Osteocyte (in vitro differentiated cells): ENCODE results near the gene SMAD4. TPM values are rescaled to one million over a fixed set of nuclear protein-coding genes. Genes with fewer than 3 reads are reported as not detected.

ENCODE experiments used
- DNase-seq: peaks from one replicate; pipeline ENCODE4 v3.0.0; 2021; ENCODE audit warnings: mixed read lengths; ENCODE audit not compliant: unreplicated experiment; ENCODE audit errors: extremely low spot score
- H3K27ac Mint-ChIP-seq: one replicate; pipeline ENCODE4 v1.8.0; 2021; ENCODE audit warnings: mild to moderate bottlenecking, mixed read lengths; ENCODE audit not compliant: unreplicated experiment
- H3K27me3 Mint-ChIP-seq: one replicate; pipeline ENCODE4 v1.8.0; 2021; ENCODE audit warnings: mixed read lengths; ENCODE audit not compliant: unreplicated experiment
- H3K36me3 Mint-ChIP-seq: one replicate; pipeline ENCODE4 v1.8.0; 2021; ENCODE audit warnings: mixed read lengths; ENCODE audit not compliant: unreplicated experiment
- H3K4me1 Mint-ChIP-seq: one replicate; pipeline ENCODE4 v1.8.0; 2021; ENCODE audit warnings: mixed read lengths; ENCODE audit not compliant: unreplicated experiment
- H3K4me3 Mint-ChIP-seq: one replicate; pipeline ENCODE4 v1.8.0; 2021; ENCODE audit warnings: mild to moderate bottlenecking, moderate library complexity, mixed read lengths; ENCODE audit not compliant: unreplicated experiment
- H3K9me3 Mint-ChIP-seq: one replicate; pipeline ENCODE4 v1.8.0; 2021; ENCODE audit warnings: mixed read lengths; ENCODE audit not compliant: unreplicated experiment
- CTCF ChIP-seq: fragments of 200-600 bp; sonication (generic); IDR thresholded peaks from 2 replicates; pipeline ENCODE4 v1.5.0; 2021; ENCODE audit warnings: antibody characterized with exemption, mild to moderate bottlenecking, moderate library complexity
- total RNA-seq: library from RNA; stranded (reverse); gene quantifications from 2 replicates; pipeline ENCODE4 v1.2.1, GENCODE V29; 2021

Gene SMAD4
- total RNA-seq, 1 donor from 2014 or later, result 132 TPM

- Mint-ChIP-seq H3K36me3 (no peaks in the 10 kb centered on the region), H3K27ac (no peak overlapping the region), H3K4me1 (peaks cover 1% of the 10 kb centered on the region), H3K27me3 (no peaks in the 10 kb centered on the region), H3K9me3 (no peaks in the 10 kb centered on the region), H3K4me3 (no peak overlapping the region)
- no peak for TF ChIP-seq CTCF
- DNase-seq, result no peak
These were observed 19.8 kb upstream of the SMAD4 start for GRCh38 chr18:51010218-51010617.

GRCh38 chr18:51011709-51012108 is 18.3 kb upstream of the SMAD4 start:
- H3K27ac Mint-ChIP-seq, result no peak overlapping the region
- H3K27me3 Mint-ChIP-seq, result no peaks in the 10 kb centered on the region
- H3K4me1 Mint-ChIP-seq, result peaks cover 1% of the 10 kb centered on the region
- no peak for DNase-seq
- no peaks in the 10 kb centered on the region for H3K36me3 Mint-ChIP-seq
- no peak overlapping the region for H3K4me3 Mint-ChIP-seq
- TF ChIP-seq CTCF, result no peak
- no peaks in the 10 kb centered on the region for H3K9me3 Mint-ChIP-seq

GRCh38 chr18:51012441-51012840 is 17.6 kb upstream of the SMAD4 start:
- DNase-seq, result no peak
- no peaks in the 10 kb centered on the region for H3K27me3 Mint-ChIP-seq
- H3K4me3 Mint-ChIP-seq, result no peak overlapping the region
- no peaks in the 10 kb centered on the region for H3K9me3 Mint-ChIP-seq
- H3K27ac Mint-ChIP-seq, result no peak overlapping the region
- H3K4me1 Mint-ChIP-seq, result peaks cover 3% of the 10 kb centered on the region
- no peak for TF ChIP-seq CTCF
- H3K36me3 Mint-ChIP-seq, result no peaks in the 10 kb centered on the region

- Mint-ChIP-seq H3K9me3 (no peaks in the 10 kb centered on the region), H3K27ac (no peak overlapping the region), H3K36me3 (peaks cover 2% of the 10 kb centered on the region), H3K4me1 (peaks cover 5% of the 10 kb centered on the region), H3K4me3 (no peak overlapping the region), H3K27me3 (no peaks in the 10 kb centered on the region)
- no peak for DNase-seq
- no peak for TF ChIP-seq CTCF
These were observed 16.8 kb upstream of the SMAD4 start for GRCh38 chr18:51013259-51013658.

- DNase-seq, result no peak
- Mint-ChIP-seq H3K4me1 (peaks cover 4% of the 10 kb centered on the region), H3K36me3 (peaks cover 4% of the 10 kb centered on the region), H3K27me3 (no peaks in the 10 kb centered on the region), H3K4me3 (no peak overlapping the region), H3K9me3 (no peaks in the 10 kb centered on the region), H3K27ac (no peak overlapping the region)
- TF ChIP-seq CTCF, result no peak
These were observed 12.7 kb upstream of the SMAD4 start for GRCh38 chr18:51017140-51017879.
